HG03280 (cell line): ENCODE results near the gene S100A1.
"Not testable (repeated sequence)": the region's sequence is repeated elsewhere in the genome, so short reads cannot be mapped to it uniquely, and the experiment has no call there.

Experiments used
- ATAC-seq: cut with Tn5 transposase; IDR thresholded peaks from one replicate; pipeline ENCODE4 v1.9.1; 2021; ENCODE audit warnings: mild to moderate bottlenecking, moderate library complexity; ENCODE audit not compliant: unreplicated experiment

The S100A1 gene

GRCh38 chr1:153627715-153628626 is at the start of gene S100A1:
S100A1 (plus strand) TSS chr1:153628434; CDS start chr1:153630522, 2,088 bp downstream.
- ATAC-seq, result no peak

GRCh38 chr1:153578490-153578889 is 49.7 kb upstream of the S100A1 start:
- no peak for ATAC-seq

DNA sequence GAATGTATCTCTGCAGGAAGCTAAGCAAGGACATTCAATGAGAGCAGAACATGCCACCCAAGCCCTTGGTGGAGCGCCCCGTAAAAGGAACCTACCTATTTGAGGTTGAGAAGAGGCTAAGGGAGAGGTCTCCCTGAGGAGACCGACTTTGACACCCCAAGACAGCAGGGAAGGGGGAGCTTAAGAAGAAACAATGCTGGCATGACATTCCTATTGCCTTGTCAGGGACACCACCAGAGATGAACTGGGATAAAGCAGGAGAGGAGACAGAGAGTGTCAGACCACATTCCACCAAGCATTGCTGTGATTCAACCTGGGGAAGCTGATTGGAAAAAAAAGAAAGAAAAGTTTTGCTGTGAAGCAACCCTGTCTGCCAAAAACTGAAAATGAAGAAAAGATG is 49.3 kb upstream of the S100A1 start:
- ATAC-seq, result no peak

DNA sequence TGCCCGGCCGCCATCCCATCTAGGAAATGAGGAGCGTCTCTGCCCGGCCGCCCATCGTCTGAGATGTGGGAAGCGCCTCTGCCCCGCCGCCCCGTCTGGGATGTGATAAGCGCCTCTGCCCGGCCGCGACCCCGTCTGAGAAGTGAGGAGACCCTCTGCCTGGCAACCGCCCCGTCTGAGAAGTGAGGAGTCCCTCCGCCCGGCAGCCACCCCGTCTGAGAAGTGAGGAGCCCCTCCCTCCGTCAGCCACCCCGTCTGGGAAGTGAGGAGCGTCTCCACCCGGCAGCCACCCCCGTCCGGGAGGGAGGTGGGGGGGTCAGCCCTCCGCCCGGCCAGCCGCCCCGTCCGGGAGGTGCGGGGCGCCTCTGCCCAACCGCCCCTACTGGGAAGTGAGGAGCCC is 45.4 kb upstream of the S100A1 start:
- ATAC-seq, result not testable (repeated sequence)

DNA sequence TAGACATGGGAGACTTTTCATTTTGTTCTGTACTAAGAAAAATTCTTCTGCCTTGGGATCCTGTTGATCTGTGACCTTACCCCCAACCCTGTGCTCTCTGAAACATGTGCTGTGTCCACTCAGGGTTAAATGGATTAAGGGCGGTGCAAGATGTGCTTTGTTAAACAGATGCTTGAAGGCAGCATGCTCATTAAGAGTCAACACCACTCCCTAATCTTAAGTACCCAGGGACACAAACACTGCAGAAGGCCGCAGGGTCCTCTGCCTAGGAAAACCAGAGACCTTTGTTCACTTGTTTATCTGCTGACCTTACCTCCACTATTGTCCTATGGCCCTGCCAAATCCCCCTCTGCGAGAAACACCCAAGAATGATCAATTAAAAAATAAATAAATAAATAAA is 44.7 kb upstream of the S100A1 start:
- ATAC-seq, result not testable (repeated sequence)

- no peak for ATAC-seq
Observed at GRCh38 chr1:153583976-153584375, 44.3 kb upstream of the S100A1 start.

DNA sequence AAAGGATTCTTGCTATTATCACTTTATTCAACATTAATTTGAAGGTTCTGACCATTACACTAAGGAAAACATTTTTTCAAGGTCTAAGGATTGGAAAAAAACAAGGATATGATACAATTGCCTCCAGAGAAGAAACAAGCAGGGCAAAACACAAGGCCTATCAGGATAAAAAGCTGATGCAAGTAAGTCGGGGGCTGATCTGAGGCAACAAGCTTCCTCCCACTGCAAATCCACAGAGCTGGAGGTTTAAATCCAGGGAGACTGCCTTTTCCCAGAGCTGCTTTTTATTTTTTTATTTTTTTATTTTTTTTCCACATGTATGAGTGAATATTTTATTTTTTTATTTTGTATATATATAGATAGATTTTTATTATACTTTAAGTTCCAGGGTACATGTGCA is 43.2 kb upstream of the S100A1 start:
- ATAC-seq, result no peak

- ATAC-seq, result no peak
Observed at GRCh38 chr1:153586347-153586746, 41.9 kb upstream of the S100A1 start.

DNA sequence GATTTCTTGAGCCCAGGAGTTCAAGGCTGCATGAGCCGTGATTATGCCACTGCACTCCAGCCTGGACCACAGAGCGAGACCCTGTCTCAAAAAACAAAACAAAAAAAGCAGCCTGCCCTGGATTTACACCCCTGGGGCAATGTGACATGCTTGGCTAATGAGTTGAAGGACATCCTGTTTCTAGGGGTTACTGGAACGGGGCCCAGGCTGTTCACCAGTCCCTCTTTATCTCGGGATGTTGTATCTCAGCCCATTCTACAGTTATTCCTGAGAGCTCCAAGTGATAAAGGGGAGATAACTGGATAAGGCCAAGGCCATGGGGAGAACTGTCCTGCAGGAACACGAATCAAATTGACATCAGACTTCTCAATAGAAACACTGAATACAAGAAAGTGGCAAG is 40.9 kb upstream of the S100A1 start:
- no peak for ATAC-seq

GRCh38 chr1:153588033-153588432 is 40.2 kb upstream of the S100A1 start:
- not testable (repeated sequence) for ATAC-seq

GRCh38 chr1:153588482-153588881 is 39.8 kb upstream of the S100A1 start:
- ATAC-seq, result no peak

DNA sequence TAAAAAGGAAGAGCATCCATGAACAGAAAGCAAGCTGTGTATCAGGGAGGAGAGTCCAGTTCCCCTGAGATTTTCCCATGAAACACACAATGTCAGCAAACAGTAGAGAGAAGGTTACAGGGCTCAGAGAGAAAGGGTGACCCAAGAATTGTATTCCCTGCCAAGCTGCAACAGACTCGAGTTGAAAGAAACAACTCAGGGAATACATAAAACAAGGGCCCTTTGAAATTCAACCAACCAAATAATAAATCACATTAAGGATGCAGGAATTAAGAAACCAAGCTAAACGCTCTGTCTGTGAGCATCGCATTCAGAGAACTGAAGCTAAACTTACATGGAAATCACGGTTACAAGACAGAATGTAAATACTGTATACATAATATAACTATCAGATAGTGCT is 35.5 kb upstream of the S100A1 start:
- ATAC-seq, result no peak

DNA sequence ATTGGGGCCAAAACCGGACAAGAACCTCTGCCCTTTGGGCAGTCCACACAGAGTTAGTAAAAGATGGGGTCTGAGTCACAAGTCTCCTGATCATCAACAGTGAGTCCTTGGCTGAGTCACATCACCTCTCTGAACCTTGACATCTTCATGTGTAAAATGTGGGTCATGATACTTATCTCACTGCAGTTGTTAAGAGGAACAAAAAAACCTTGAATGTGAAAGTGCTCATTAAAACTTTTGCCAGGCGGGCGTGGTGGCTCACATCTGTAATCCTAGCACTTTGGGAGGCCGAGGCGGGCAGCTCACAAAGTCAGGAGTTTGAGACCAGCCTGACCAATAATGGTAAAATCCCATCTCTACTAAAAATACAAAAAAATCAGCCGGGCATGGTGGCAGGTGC is 31.0 kb upstream of the S100A1 start:
- ATAC-seq, result no peak

DNA sequence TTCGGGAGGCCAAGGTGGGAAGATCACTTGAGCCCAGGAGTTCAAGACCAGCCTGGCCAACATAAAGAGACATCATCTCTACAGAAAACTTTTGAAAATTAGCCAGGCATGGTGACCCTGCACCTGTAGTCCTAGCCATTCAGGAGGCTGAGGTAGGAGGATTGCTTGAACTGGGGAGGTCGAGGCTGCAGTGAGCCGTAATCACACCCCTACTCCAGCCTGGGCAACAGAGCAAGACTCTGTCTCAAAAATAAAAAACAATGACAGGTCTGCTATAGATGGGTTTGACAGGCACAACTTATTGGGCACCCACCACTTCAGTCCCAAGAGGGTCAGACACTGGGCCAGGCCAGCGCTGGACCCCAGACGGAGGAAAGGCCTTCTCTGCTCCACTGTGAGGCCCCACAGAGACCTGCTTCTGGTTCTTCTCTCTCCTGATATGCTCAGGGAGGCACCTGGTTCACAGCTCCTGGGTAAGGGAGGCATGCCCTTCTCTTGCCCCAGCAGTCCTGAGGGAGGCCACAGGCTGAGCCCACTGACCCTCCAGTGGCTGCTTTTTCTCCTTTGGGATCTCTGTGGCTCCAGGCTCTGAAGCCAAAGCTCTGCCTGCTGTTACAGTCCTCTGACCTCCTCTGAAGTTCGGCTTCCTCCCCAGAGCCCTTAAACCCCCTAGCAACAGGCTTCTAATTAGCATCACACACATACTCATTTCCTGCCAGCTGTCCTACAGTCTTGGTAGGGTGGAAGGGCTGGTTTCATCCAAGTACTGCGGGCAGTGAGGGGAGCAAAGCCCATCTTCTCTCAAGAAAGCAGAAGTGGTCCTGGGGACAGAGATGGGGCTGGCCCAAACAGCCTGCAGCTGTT is 29.7 kb upstream of the S100A1 start:
- peak; percentile 96 for ATAC-seq

GRCh38 chr1:153599847-153600246 is 28.4 kb upstream of the S100A1 start:
- no peak for ATAC-seq

- ATAC-seq, result no peak
Observed at GRCh38 chr1:153602749-153603148, 25.5 kb upstream of the S100A1 start.

DNA sequence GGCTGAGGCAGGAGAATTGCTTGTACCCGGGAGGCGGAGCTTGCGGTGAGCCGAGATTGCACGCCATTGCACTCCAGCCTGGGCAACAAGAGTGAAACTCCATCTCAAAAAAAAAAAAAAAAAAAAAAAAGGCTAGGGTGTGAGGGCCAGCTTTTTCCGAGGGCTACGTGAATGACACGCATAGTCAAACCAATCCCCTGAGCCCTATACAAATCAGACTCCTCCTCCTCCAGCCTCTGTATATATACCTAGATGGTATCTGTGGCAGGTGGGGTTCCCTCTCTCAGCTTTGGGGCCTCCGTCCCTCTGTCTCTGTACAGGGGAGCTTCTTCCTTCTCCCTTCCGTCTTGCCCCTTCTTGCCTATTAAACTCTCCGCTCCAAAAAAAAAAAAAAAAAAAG is 22.0 kb upstream of the S100A1 start:
- no peak for ATAC-seq

GRCh38 chr1:153607381-153607780 is 20.9 kb upstream of the S100A1 start:
- ATAC-seq, result no peak

DNA sequence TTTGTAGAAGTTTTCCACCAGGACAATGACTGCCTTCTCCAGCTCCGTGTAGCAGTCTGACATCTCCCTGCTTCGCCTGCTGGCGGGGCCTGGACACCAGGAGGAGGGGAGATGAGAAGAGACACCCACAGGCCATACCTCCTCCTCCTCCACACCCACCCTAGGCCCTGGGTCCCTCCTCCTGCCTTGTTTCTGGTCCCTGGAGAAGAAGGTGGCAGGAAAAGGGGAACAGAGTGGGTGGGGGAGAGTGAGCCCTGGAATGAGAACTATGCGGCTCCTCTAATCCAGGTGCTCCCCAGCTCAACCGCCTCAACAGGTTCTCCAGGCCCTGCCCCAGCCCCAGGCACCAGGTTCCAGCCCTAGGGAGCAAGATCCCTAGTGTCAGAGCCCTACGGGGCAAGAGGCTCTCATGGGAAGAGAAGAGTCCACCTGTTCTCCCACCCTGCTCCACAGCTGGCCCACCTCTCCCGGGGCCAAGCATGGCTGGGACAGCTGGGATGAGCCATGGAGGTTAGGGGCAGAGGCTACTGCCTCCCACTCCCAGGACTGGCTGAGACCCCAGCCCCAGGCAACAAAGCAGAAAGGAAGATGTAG is 20.0 kb upstream of the S100A1 start:
- no peak for ATAC-seq

GRCh38 chr1:153608742-153609584 is 19.3 kb upstream of the S100A1 start:
- no peak for ATAC-seq

DNA sequence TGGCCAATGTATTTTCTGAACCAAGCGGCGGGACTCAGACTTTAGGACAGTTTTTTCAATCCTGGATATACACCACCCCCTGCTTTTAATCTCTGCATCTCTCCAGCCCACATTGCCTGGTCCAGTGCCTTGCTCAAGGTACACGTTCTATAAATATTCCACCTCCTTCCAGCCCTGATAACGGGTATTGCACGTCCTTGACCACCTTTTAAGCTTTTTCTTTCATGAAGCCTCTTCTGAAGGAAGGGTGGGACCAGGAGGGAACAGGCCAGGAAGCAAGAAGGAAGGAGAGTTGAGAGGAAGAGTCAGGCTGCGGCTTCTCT is 18.7 kb upstream of the S100A1 start:
- no peak for ATAC-seq
